ENCODE measurements around the gene ZBTB6.

- TF ChIP-seq, protein P1, sequence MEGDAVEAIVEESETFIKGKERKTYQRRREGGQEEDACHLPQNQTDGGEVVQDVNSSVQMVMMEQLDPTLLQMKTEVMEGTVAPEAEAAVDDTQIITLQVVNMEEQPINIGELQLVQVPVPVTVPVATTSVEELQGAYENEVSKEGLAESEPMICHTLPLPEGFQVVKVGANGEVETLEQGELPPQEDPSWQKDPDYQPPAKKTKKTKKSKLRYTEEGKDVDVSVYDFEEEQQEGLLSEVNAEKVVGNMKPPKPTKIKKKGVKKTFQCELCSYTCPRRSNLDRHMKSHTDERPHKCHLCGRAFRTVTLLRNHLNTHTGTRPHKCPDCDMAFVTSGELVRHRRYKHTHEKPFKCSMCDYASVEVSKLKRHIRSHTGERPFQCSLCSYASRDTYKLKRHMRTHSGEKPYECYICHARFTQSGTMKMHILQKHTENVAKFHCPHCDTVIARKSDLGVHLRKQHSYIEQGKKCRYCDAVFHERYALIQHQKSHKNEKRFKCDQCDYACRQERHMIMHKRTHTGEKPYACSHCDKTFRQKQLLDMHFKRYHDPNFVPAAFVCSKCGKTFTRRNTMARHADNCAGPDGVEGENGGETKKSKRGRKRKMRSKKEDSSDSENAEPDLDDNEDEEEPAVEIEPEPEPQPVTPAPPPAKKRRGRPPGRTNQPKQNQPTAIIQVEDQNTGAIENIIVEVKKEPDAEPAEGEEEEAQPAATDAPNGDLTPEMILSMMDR (IDR thresholded peaks at IDR 0.05) = no peak
- TF ChIP-seq POLR2AphosphoS5 (IDR thresholded peaks at IDR 0.05) = no peak
- no peak for TF ChIP-seq POLR2A (IDR thresholded peaks at IDR 0.05)
These were observed 16.8 kb upstream of the ZBTB6 start for GRCh38 chr9:122929796-122930354.

Data from breast epithelium (tissue), 3 donors.